Calu3 (cell line): ENCODE data around the gene DMP1. TPM values are rescaled to one million over a fixed set of nuclear protein-coding genes. Genes with fewer than 3 reads are reported as not detected.

Experiments
- Bru-seq: library from RNA; stranded (reverse); fragments of 400-500 nt; gene quantifications from one replicate; lab custom pipeline; 2021; lab: Mats Ljungman, UMichigan
- BruChase-seq, 2 experiments: library from RNA; stranded (reverse); fragments of 400-500 nt; gene quantifications; one replicate each; lab custom pipeline; 2021; lab: Mats Ljungman, UMichigan
- BruUV-seq: library from RNA; stranded (reverse); fragments of 400-500 nt; replicated peaks from 2 replicates; lab custom pipeline; 2021; lab: Mats Ljungman, UMichigan
- CTCF ChIA-PET: fragments of 300-600 bp; sonication (Branson Sonifier 250); formaldehyde crosslinking; loops from one replicate; lab custom pipeline; 2022; ENCODE audit warnings: antibody characterized with exemption; lab: Charles Lee
- DNase-seq: peaks from one replicate; pipeline ENCODE4 v3.0.0; 2022
- H3K27ac Mint-ChIP-seq: one replicate; pipeline ENCODE4 v1.8.0; 2022; ENCODE audit warnings: mixed read lengths; ENCODE audit not compliant: unreplicated experiment
- H3K27me3 Mint-ChIP-seq: one replicate; pipeline ENCODE4 v1.8.0; 2022; ENCODE audit warnings: mixed read lengths; ENCODE audit not compliant: unreplicated experiment
- H3K36me3 Mint-ChIP-seq: one replicate; pipeline ENCODE4 v1.8.0; 2022; ENCODE audit warnings: mild to moderate bottlenecking, moderate library complexity, mixed read lengths; ENCODE audit not compliant: insufficient read depth, unreplicated experiment
- H3K4me1 Mint-ChIP-seq: one replicate; pipeline ENCODE4 v1.8.0; 2022; ENCODE audit warnings: mild to moderate bottlenecking, low read depth, mixed read lengths; ENCODE audit not compliant: unreplicated experiment
- H3K4me3 Mint-ChIP-seq: one replicate; pipeline ENCODE4 v1.8.0; 2022; ENCODE audit warnings: mild to moderate bottlenecking, low read depth, moderate library complexity, mixed read lengths; ENCODE audit not compliant: unreplicated experiment
- H3K9me3 Mint-ChIP-seq: one replicate; pipeline ENCODE4 v1.8.0; 2022; ENCODE audit warnings: low read depth, mixed read lengths; ENCODE audit not compliant: unreplicated experiment
- intact Hi-C: fragments of 100-400 bp; cut with micrococcal nuclease; formaldehyde crosslinking; loops from one replicate; pipeline ENCODE4 v1.10.0; 2022; ENCODE audit not compliant: unreplicated experiment
- long read RNA-seq: library from polyadenylated mRNA; stranded (forward); transcript quantifications from one replicate; pipeline ENCODE4 v2.0.0, GENCODE V29; 2022
- total RNA-seq: library from RNA; stranded (reverse); gene quantifications from 2 replicates; pipeline ENCODE4 v1.2.3, GENCODE V29; 2022
- TF ChIP-seq, protein P1 (sequence below): fragments of 200-600 bp; IDR thresholded peaks from one replicate; pipeline ENCODE4 v1.8.0; 2022; ENCODE audit warnings: antibody characterized with exemption; ENCODE audit not compliant: unreplicated experiment

DMP1 gene, protein sequence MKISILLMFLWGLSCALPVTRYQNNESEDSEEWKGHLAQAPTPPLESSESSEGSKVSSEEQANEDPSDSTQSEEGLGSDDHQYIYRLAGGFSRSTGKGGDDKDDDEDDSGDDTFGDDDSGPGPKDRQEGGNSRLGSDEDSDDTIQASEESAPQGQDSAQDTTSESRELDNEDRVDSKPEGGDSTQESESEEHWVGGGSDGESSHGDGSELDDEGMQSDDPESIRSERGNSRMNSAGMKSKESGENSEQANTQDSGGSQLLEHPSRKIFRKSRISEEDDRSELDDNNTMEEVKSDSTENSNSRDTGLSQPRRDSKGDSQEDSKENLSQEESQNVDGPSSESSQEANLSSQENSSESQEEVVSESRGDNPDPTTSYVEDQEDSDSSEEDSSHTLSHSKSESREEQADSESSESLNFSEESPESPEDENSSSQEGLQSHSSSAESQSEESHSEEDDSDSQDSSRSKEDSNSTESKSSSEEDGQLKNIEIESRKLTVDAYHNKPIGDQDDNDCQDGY
- total RNA-seq (not detected in 2 replicates), Bru-seq, nascent RNA (not detected), BruChase-seq, experiment 1, labeled RNA remaining after a 6-hour chase (not detected), BruChase-seq, experiment 2, labeled RNA remaining after a 2-hour chase (not detected)
- long read RNA-seq, result 0 reads

DNA sequence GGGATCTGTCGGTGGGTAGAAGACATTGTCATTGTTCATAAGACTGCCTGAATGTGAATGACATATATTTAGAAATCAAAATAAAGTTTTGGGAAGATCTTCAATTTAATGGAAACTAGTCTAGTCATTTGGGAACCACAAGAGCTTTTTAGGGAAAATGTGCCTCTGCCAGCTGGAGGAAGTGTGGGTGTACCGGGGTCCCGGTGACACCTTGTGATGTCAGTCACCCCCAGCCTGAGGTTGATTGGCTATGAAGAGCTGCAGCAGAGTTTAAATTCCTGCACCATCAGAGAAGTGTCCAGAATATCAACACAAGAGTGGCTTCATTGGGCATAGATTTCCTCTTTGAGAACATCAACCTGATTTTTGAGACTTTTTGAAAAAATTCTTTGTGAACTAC, at the start of gene DMP1:
Gene DMP1, plus strand, starts transcription at position 301 of the 400 bp plus-strand sequence. CDS start 6,213 bp downstream, outside the sequence.
- intact Hi-C loops, result no loop called here
- no peaks in the 10 kb centered on the region for H3K36me3 Mint-ChIP-seq

DNA sequence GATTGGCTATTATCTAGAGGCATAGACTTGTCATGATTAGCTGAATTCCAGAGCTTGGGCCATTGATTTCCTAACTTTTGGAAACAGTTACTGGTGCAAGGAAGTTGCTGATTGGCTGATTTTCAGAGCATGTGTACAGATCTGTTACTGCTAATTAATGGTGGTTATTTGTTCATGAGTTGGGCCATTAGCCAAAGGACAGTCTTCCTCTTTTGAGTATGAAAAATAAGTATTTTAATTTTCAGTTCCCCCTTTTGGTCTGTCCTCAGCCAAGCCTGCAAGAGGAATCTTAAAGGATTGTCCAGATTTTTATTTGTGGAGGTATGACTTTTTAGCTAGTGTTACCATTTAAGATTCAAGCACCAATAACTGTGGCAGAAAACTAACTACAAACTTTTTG, 48.7 kb upstream of the DMP1 start:
- Mint-ChIP-seq H3K27ac (no peak overlapping the region), H3K4me3 (no peak overlapping the region), H3K9me3 (no peaks in the 10 kb centered on the region), H3K36me3 (no peaks in the 10 kb centered on the region), H3K27me3 (no peaks in the 10 kb centered on the region), H3K4me1 (no peaks in the 10 kb centered on the region)
- TF ChIP-seq, protein P1, sequence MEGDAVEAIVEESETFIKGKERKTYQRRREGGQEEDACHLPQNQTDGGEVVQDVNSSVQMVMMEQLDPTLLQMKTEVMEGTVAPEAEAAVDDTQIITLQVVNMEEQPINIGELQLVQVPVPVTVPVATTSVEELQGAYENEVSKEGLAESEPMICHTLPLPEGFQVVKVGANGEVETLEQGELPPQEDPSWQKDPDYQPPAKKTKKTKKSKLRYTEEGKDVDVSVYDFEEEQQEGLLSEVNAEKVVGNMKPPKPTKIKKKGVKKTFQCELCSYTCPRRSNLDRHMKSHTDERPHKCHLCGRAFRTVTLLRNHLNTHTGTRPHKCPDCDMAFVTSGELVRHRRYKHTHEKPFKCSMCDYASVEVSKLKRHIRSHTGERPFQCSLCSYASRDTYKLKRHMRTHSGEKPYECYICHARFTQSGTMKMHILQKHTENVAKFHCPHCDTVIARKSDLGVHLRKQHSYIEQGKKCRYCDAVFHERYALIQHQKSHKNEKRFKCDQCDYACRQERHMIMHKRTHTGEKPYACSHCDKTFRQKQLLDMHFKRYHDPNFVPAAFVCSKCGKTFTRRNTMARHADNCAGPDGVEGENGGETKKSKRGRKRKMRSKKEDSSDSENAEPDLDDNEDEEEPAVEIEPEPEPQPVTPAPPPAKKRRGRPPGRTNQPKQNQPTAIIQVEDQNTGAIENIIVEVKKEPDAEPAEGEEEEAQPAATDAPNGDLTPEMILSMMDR, result no peak
- CTCF ChIA-PET, result no interaction called here
- DNase-seq, result no peak
- intact Hi-C loops, result no loop called here
- BruUV-seq, result no TSS peak

More for the DNA sequence above, at the start of gene DMP1:
- Mint-ChIP-seq H3K4me1 (no peaks in the 10 kb centered on the region), H3K9me3 (no peaks in the 10 kb centered on the region), H3K27me3 (no peaks in the 10 kb centered on the region), H3K27ac (no peak within 1 kb of the TSS), H3K4me3 (no peak within 1 kb of the TSS)
- DNase-seq, result no peak
- TF ChIP-seq, protein P1, result no peak
- CTCF ChIA-PET, result no interaction called here
- BruUV-seq, result no TSS peak

DNA sequence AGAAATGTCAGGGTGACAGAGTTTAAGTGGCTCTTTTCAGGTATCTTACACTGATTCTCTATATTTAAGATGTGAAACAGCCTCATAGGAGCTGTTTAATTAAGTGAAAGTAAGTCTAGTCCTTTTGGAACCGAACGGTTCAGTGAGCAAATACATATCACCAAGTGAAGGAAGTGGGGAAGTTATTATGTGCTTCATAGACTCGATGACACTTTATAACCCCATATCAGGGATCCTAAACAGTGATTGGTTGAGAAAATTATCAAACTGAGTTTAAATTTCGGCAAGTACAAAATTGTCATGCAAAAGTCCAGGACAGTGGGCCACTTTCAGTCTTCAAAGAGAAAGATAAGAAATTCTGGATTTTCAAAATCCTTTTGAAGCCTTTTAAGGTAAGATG, 41.9 kb upstream of the DMP1 start, which contains the start of gene DSPP:
Gene DSPP, plus strand, starts transcription at position 301 of the 400 bp plus-strand sequence. CDS start 2,380 bp downstream, outside the sequence.
- no peak for DNase-seq
- CTCF ChIA-PET, result no interaction called here
- no peaks in the 10 kb centered on the region for H3K36me3 Mint-ChIP-seq
- H3K4me1 Mint-ChIP-seq, result no peaks in the 10 kb centered on the region
- no peaks in the 10 kb centered on the region for H3K9me3 Mint-ChIP-seq
- H3K27me3 Mint-ChIP-seq, result no peaks in the 10 kb centered on the region
- no peak within 1 kb of the TSS for H3K4me3 Mint-ChIP-seq
- BruUV-seq, result no TSS peak
- no peak within 1 kb of the TSS for H3K27ac Mint-ChIP-seq
- TF ChIP-seq, protein P1, result no peak
- intact Hi-C loops, result no loop called here

DNA sequence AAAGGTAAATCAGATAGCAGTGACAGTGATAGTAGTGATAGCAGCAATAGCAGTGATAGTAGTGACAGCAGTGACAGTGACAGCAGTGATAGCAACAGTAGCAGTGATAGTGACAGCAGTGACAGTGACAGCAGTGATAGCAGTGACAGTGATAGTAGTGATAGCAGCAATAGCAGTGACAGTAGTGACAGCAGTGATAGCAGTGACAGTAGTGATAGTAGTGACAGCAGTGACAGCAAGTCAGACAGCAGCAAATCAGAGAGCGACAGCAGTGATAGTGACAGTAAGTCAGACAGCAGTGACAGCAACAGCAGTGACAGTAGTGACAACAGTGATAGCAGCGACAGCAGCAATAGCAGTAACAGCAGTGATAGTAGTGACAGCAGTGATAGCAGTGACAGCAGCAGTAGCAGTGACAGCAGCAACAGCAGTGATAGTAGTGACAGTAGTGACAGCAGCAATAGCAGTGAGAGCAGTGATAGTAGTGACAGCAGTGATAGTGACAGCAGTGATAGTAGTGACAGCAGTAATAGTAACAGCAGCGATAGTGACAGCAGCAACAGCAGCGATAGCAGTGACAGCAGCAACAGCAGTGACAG, 35.7 kb upstream of the DMP1 start:
- no peaks in the 10 kb centered on the region for H3K4me1 Mint-ChIP-seq
- H3K4me3 Mint-ChIP-seq, result no peak overlapping the region
- DNase-seq, result no peak
- TF ChIP-seq, protein P1, result no peak
- intact Hi-C loops, result no loop called here
- CTCF ChIA-PET, result no interaction called here
- no peak overlapping the region for H3K27ac Mint-ChIP-seq
- no peaks in the 10 kb centered on the region for H3K9me3 Mint-ChIP-seq
- no peaks in the 10 kb centered on the region for H3K36me3 Mint-ChIP-seq
- H3K27me3 Mint-ChIP-seq, result no peaks in the 10 kb centered on the region
- BruUV-seq, result no TSS peak
